Gastroesophageal sphincter (tissue), 3 donors: ENCODE measurements around the gene C9orf50.

Experiments used
- CTCF ChIP-seq, 4 experiments: fragments of 200-600 bp in 2 of 4; fragments of 450-650 bp in 2 of 4; sonication (generic) in 1 of 4; IDR thresholded peaks; one replicate each; pipeline ENCODE4 v1.5.1; 2017 to 2019; ENCODE audit warnings: antibody characterized with exemption in 4 of 4, mild to moderate bottlenecking in 2 of 4, moderate library complexity in 2 of 4
- EP300 ChIP-seq: sonication (generic); formaldehyde crosslinking; IDR thresholded peaks from one replicate; pipeline ENCODE4 v1.6.1; 2017; ENCODE audit warnings: antibody characterized with exemption, mild to moderate bottlenecking
- POLR2A ChIP-seq, 2 donors: fragments of 450-650 bp; IDR thresholded peaks; one replicate each; pipeline ENCODE4 v1.6.1; 2017; ENCODE audit warnings: antibody characterized with exemption in 2 of 2, mild to moderate bottlenecking in 2 of 2, moderate library complexity in 1 of 2
- POLR2AphosphoS5 ChIP-seq: sonication (generic); formaldehyde crosslinking; IDR thresholded peaks from one replicate; pipeline ENCODE4 v1.6.1; 2017; ENCODE audit warnings: antibody characterized with exemption

GRCh38 chr9:129613520-129614175, 7.3 kb downstream of the C9orf50 start:
- no peak for TF ChIP-seq CTCF (IDR thresholded peaks at IDR 0.05)
- TF ChIP-seq EP300: no peak
- TF ChIP-seq POLR2AphosphoS5: peak; percentile 36
- TF ChIP-seq POLR2A (IDR thresholded peaks at IDR 0.05): no peak
